NCI-H345 treated with DMSO at 0.1 percent for 48 hours (cell line): Measurements from ENCODE around the gene WDR35.

Experiments
- DNase-seq: peaks from one replicate; lab custom pipeline; 2025; ENCODE audit not compliant: unreplicated experiment; lab: John Stamatoyannopoulos, UW

The WDR35 gene

GRCh38 chr2:19872302-19872701 is 117.6 kb downstream of the WDR35 start:
- no peak for DNase-seq

GRCh38 chr2:19871836-19872235 is 118.1 kb downstream of the WDR35 start:
- no peak for DNase-seq

GRCh38 chr2:19870792-19871191 is 119.1 kb downstream of the WDR35 start:
- DNase-seq = no peak

GRCh38 chr2:19868701-19869580 is 121.0 kb downstream of the WDR35 start:
- no peak for DNase-seq

- no peak for DNase-seq
Measured at GRCh38 chr2:19868224-19868623, 121.7 kb downstream of the WDR35 start.

- DNase-seq = no peak
Measured at GRCh38 chr2:19866771-19867170, 123.1 kb downstream of the WDR35 start.

GRCh38 chr2:19865151-19865550 is 124.8 kb downstream of the WDR35 start:
- DNase-seq = no peak

GRCh38 chr2:19864381-19864780 is 125.5 kb downstream of the WDR35 start:
- peak; percentile 36 for DNase-seq

- DNase-seq = peak; percentile 33
Measured at GRCh38 chr2:19863303-19864041, 126.4 kb downstream of the WDR35 start.

GRCh38 chr2:19861813-19862212 is 128.1 kb downstream of the WDR35 start:
- no peak for DNase-seq
